Activated CD4-positive, alpha-beta memory T cell treated with anti-CD3 and anti-CD28 coated beads for 36 hours (primary cell): ENCODE measurements around the gene CACNA1B. TPM values are rescaled to one million over a fixed set of nuclear protein-coding genes. Genes with fewer than 3 reads are reported as not detected.
"Not testable (repeated sequence)": the region's sequence is repeated elsewhere in the genome, so short reads cannot be mapped to it uniquely, and the experiment has no call there.

Experiments
- CTCF ChIA-PET: fragments of 350-600 bp; sonication (Branson Sonifier 250); formaldehyde crosslinking; loops from one replicate; lab custom pipeline; 2021; ENCODE audit warnings: antibody characterized with exemption, inconsistent platforms; lab: Charles Lee
- POLR2A ChIA-PET: fragments of 350-600 bp; sonication (Branson Sonifier 250); formaldehyde crosslinking; loops from one replicate; lab custom pipeline; 2021; ENCODE audit warnings: antibody characterized with exemption; lab: Charles Lee
- DNase-seq: peaks from one replicate; pipeline ENCODE4 v3.0.0-alpha.2; 2020
- H3K27ac Mint-ChIP-seq: one replicate; pipeline ENCODE4 v1.8.0; 2021; ENCODE audit warnings: mixed read lengths
- H3K27me3 Mint-ChIP-seq: one replicate; pipeline ENCODE4 v1.8.0; 2021; ENCODE audit warnings: mixed read lengths
- H3K36me3 Mint-ChIP-seq: one replicate; pipeline ENCODE4 v1.8.0; 2021; ENCODE audit warnings: mixed read lengths
- H3K4me1 Mint-ChIP-seq: one replicate; pipeline ENCODE4 v1.8.0; 2021; ENCODE audit warnings: low read depth, mixed read lengths
- H3K4me3 Mint-ChIP-seq: one replicate; pipeline ENCODE4 v1.8.0; 2021; ENCODE audit warnings: mild to moderate bottlenecking, mixed read lengths
- H3K9me3 Mint-ChIP-seq: one replicate; pipeline ENCODE4 v1.8.0; 2021; ENCODE audit warnings: mixed read lengths
- intact Hi-C: fragments of 100-400 bp; cut with micrococcal nuclease; formaldehyde crosslinking; loops from one replicate; pipeline ENCODE4 v1.15.1; 2023
- total RNA-seq, 2 experiments: library from RNA; stranded (reverse); gene quantifications; one replicate each; pipeline ENCODE4 v1.2.3, GENCODE V29; 2021

The CACNA1B gene
- total RNA-seq, 2 experiments from 2014 or later: 0.02 to 0.17 TPM

DNA sequence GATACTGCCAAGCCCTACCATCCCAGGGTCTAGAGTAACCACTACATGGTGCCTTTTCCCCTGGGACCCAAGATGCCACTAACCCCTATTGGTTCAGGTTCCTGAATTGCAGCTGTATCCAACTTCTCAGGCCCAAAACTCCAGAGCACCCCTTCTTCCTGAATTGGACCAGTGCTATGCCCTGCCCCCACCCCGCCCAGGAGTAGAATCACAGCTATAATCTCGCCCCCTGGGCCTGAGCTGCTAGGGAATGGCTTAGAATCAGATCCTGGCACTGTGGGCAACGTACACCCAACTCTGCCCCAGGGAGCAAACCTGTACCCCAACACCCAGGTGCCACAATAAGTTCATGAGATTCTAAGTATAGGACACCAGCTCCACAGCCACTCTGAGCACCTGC, 206.3 kb downstream of the CACNA1B start:
- peaks cover 23% of the 10 kb centered on the region for H3K9me3 Mint-ChIP-seq
- no peaks in the 10 kb centered on the region for H3K4me1 Mint-ChIP-seq
- intact Hi-C loops: no loop called here
- peaks cover 16% of the 10 kb centered on the region for H3K27me3 Mint-ChIP-seq
- POLR2A ChIA-PET: no interaction called here
- DNase-seq: peak; percentile 5
- CTCF ChIA-PET: no interaction called here
- no peak overlapping the region for H3K4me3 Mint-ChIP-seq
- H3K36me3 Mint-ChIP-seq: peaks cover 5% of the 10 kb centered on the region
- H3K27ac Mint-ChIP-seq: no peak overlapping the region

GRCh38 chr9:138085568-138085967, 208.0 kb downstream of the CACNA1B start:
- ChIA-PET CTCF (no interaction called here), POLR2A (no interaction called here)
- intact Hi-C loops: no loop called here
- Mint-ChIP-seq H3K27ac (no peak overlapping the region), H3K4me1 (no peaks in the 10 kb centered on the region), H3K36me3 (peaks cover 5% of the 10 kb centered on the region), H3K9me3 (peaks cover 23% of the 10 kb centered on the region), H3K4me3 (no peak overlapping the region), H3K27me3 (peaks cover 6% of the 10 kb centered on the region)
- DNase-seq: no peak

DNA sequence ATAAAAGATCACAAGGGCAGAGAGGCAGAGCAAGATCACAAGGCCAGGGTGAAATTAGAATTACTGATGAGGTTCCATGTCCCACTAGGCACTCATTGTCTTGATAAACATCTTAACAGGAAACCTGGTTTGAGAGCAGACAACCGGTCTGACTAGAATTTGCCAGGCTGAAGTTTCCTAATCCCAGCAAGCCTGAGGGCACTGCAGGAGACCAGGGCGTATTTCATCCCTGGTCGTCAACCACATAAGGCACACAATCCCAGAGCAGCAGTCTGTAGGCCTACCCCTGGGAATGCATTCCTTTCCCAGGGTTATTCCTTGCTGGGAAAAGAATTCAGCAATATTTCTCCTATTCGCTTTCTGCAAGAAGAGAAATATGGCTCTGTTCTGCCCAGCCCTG, 214.5 kb downstream of the CACNA1B start:
- CTCF ChIA-PET, POLR2A ChIA-PET, H3K4me1 Mint-ChIP-seq, H3K4me3 Mint-ChIP-seq, H3K27ac Mint-ChIP-seq, H3K9me3 Mint-ChIP-seq, H3K27me3 Mint-ChIP-seq, DNase-seq, H3K36me3 Mint-ChIP-seq, intact Hi-C loops: not testable (repeated sequence)

GRCh38 chr9:138094028-138094427, 216.4 kb downstream of the CACNA1B start:
- CTCF ChIA-PET: no interaction called here
- DNase-seq: no peak
- intact Hi-C loops: no loop called here
- Mint-ChIP-seq H3K4me3 (no peak overlapping the region), H3K27ac (no peak overlapping the region), H3K4me1 (no peaks in the 10 kb centered on the region), H3K9me3 (no peaks in the 10 kb centered on the region), H3K36me3 (no peaks in the 10 kb centered on the region), H3K27me3 (no peaks in the 10 kb centered on the region)
- POLR2A ChIA-PET: no interaction called here

GRCh38 chr9:138095813-138096518, 218.4 kb downstream of the CACNA1B start:
- no peaks in the 10 kb centered on the region for H3K27me3 Mint-ChIP-seq
- no peak overlapping the region for H3K4me3 Mint-ChIP-seq
- H3K27ac Mint-ChIP-seq: no peak overlapping the region
- no peaks in the 10 kb centered on the region for H3K4me1 Mint-ChIP-seq
- DNase-seq: no peak
- no peaks in the 10 kb centered on the region for H3K9me3 Mint-ChIP-seq
- POLR2A ChIA-PET: no interaction called here
- CTCF ChIA-PET: no interaction called here
- intact Hi-C loops: no loop called here
- no peaks in the 10 kb centered on the region for H3K36me3 Mint-ChIP-seq

GRCh38 chr9:138096519-138096845, 218.9 kb downstream of the CACNA1B start:
- DNase-seq: peak; percentile 4
- H3K27me3 Mint-ChIP-seq: no peaks in the 10 kb centered on the region
- ChIA-PET POLR2A (no interaction called here), CTCF (no interaction called here)
- H3K4me3 Mint-ChIP-seq: no peak overlapping the region
- intact Hi-C loops: no loop called here
- H3K9me3 Mint-ChIP-seq: no peaks in the 10 kb centered on the region
- no peaks in the 10 kb centered on the region for H3K36me3 Mint-ChIP-seq
- no peak overlapping the region for H3K27ac Mint-ChIP-seq
- H3K4me1 Mint-ChIP-seq: no peaks in the 10 kb centered on the region

DNA sequence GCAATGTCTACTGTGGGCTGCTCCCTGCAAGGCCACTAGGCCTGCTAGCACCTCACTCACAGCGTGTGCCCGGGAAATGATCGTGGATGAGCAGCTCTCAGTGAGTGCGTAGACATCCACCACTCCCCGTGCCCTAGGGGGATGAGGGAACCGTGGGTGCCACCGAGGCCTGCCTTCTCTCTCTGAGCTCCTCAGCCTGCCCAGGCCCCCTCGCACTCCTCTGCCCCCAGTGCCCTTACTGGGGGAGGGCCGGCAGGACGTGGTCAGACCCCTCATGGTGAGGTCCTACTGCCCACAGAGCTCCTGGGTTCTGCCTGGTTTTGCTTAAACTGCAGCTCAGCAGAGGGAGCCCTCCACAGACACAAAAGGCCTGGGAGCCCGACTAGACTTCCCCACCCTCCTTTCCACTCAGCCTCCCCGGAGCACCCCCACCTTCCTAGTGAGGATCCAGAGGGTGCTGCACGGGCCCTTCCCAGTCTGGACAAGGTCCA, 220.0 kb downstream of the CACNA1B start:
- CTCF ChIA-PET: no interaction called here
- Mint-ChIP-seq H3K36me3 (no peaks in the 10 kb centered on the region), H3K27ac (no peak overlapping the region), H3K4me3 (no peak overlapping the region), H3K9me3 (no peaks in the 10 kb centered on the region), H3K27me3 (no peaks in the 10 kb centered on the region), H3K4me1 (no peaks in the 10 kb centered on the region)
- DNase-seq: peak; percentile 4
- POLR2A ChIA-PET: no interaction called here
- intact Hi-C loops: no loop called here

- Mint-ChIP-seq H3K9me3 (no peaks in the 10 kb centered on the region), H3K27ac (no peak overlapping the region), H3K4me1 (no peaks in the 10 kb centered on the region), H3K4me3 (no peak overlapping the region), H3K36me3 (no peaks in the 10 kb centered on the region), H3K27me3 (no peaks in the 10 kb centered on the region)
- intact Hi-C loops: no loop called here
- ChIA-PET POLR2A (no interaction called here), CTCF (no interaction called here)
- DNase-seq: no peak
Measured at GRCh38 chr9:138098116-138098907, 220.7 kb downstream of the CACNA1B start.

DNA sequence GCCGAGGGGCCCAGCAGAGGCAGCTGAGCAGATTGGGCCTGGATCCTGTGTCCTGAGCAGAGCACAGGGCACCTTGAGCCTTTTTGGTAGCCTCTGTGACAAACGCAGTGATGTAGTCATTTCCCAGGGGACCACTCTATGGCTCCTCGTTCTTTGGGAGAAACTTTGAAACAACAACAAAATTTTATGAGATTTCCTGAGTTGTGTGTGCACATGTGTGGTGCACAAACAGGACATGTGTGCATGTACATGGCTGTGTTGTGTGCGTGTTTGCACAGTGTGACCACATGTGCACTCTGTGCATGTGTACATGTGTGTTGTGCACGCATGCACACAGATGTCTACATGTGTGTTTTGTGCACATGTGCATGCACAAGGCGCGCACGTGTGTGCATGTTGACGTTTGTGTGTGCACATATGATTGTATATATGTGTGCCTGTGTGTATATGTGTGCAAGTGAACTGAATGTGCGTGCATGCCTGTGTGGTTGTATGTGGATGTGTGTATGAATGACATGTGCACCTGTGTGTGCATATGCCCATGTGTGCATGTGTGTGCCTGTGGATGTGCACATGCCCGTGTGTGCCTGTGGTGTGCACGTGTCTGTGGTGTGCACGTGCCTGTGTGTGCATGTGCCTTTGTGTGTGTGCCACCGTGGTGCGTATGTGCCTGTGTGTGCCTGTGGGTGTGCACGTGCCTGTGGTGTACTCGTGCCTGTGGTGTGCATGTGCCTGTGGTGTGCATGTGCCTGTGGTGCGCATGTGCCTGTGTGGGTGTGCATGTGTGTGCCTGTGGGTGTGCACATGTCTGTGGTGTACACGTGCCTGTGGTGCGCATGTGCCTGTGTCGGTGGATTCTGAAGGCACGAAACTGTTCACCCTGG, 221.6 kb downstream of the CACNA1B start:
- H3K27me3 Mint-ChIP-seq: no peaks in the 10 kb centered on the region
- no peaks in the 10 kb centered on the region for H3K4me1 Mint-ChIP-seq
- no peaks in the 10 kb centered on the region for H3K9me3 Mint-ChIP-seq
- no peak overlapping the region for H3K4me3 Mint-ChIP-seq
- CTCF ChIA-PET: no interaction called here
- POLR2A ChIA-PET: no interaction called here
- DNase-seq: peak; percentile 6
- no peaks in the 10 kb centered on the region for H3K36me3 Mint-ChIP-seq
- intact Hi-C loops: no loop called here
- no peak overlapping the region for H3K27ac Mint-ChIP-seq

- POLR2A ChIA-PET: no interaction called here
- CTCF ChIA-PET: interaction anchor here (0.6 kb wide), 1 partner anchor 575 kb away, joined by 3 read pairs; no protein-coding TSS in a partner anchor
Measured at GRCh38 chr9:138099803-138100598, 222.4 kb downstream of the CACNA1B start.

DNA sequence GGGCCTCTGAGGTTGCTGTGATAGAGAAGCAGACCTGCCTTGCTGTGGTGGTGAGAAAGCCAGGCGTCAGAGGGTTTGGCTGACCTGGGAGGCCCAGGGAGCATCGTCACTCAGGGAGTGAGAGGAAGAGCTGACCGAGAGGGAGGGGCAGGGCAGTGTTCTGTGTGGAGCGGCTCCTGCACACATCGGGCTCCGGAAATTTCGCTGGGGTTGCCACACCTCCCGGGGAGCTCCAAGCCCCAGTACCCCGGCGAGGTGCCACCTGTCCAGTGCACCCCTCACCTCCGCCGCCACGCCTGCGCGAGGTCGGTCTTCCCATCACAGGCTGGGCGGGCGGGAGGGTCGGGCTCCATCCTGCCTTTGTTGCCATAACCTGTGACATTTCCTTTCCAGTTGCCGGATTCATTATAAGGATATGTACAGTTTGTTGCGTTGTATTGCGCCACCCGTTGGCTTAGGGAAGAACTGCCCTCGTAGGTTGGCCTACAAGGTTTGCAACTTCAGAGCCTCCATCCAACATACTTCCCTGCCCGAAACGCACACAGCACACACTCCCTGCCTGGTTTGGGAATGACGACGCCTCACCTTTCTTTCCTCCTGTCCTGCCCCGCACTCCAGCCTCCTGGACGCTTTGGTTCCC, 223.2 kb downstream of the CACNA1B start:
- intact Hi-C loops: no loop called here
- CTCF ChIA-PET: no interaction called here
- Mint-ChIP-seq H3K4me3 (no peak overlapping the region), H3K9me3 (no peaks in the 10 kb centered on the region), H3K36me3 (no peaks in the 10 kb centered on the region), H3K27me3 (no peaks in the 10 kb centered on the region), H3K27ac (no peak overlapping the region), H3K4me1 (no peaks in the 10 kb centered on the region)
- POLR2A ChIA-PET: no interaction called here
- DNase-seq: peak; percentile 17

More at GRCh38 chr9:138099803-138100598, 222.4 kb downstream of the CACNA1B start:
- no peaks in the 10 kb centered on the region for H3K9me3 Mint-ChIP-seq
- H3K36me3 Mint-ChIP-seq: no peaks in the 10 kb centered on the region
- no peak overlapping the region for H3K4me3 Mint-ChIP-seq
- H3K27ac Mint-ChIP-seq: no peak overlapping the region
- intact Hi-C loops: no loop called here
- no peaks in the 10 kb centered on the region for H3K4me1 Mint-ChIP-seq
- no peaks in the 10 kb centered on the region for H3K27me3 Mint-ChIP-seq
- peak; percentile 5 for DNase-seq
